Ishikawa (cell line): ENCODE measurements around the gene IPPK.

Experiments used
- EP300 ChIP-seq: IDR thresholded peaks from 2 replicates; pipeline ENCODE4 v1.6.1; 2012; ENCODE audit warnings: borderline replicate concordance
- NFIC ChIP-seq: IDR thresholded peaks from 2 replicates; pipeline ENCODE4 v1.6.1; 2012
- RAD21 ChIP-seq: IDR thresholded peaks from 2 replicates; pipeline ENCODE4 v1.6.1; 2012; ENCODE audit warnings: low read depth
- TEAD4 ChIP-seq: IDR thresholded peaks from 2 replicates; pipeline ENCODE4 v1.6.1; 2012
- YY1 ChIP-seq: IDR thresholded peaks from 2 replicates; pipeline ENCODE4 v1.6.1; 2012; ENCODE audit warnings: low read depth

DNA sequence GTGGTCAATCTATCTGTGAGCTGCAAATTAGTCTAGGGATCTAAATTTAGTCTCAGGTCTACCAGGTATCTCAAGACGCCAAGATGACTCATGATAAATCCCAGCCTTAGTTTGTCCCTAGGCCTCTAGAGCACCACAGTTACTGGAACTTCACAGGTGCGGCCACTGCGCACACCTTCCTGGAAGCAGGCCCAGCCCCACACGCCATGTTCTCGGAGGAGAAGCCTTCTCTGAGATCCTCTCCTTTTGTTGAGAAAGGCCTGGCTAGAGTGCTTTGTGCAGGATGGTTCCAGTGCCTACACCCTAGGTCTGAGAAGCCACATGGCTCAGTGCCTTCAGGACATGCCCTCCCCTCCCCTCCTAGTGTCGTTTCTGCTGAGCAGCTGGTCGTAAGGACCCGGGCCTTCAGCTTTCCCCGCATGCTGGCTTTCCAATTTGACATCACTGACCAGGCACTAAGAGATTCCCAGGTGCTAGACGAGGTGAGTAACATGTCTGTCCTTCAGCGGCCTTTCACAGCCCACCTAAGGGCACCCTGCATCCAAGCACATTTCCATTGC is 51.9 kb downstream of the IPPK start:
- TF ChIP-seq TEAD4: no peak
- no peak for TF ChIP-seq RAD21
- TF ChIP-seq YY1: no peak
- no peak for TF ChIP-seq EP300
- no peak for TF ChIP-seq NFIC
